Peyer's patch (tissue), 4 donors: ENCODE measurements around the gene RPUSD2. TPM values are rescaled to one million over a fixed set of nuclear protein-coding genes. Genes with fewer than 3 reads are reported as not detected.

Source experiments
- DNase-seq, 3 donors: peaks; one replicate each; pipeline ENCODE4 v3.0.0-alpha.2; 2017 to 2019
- H3K27ac ChIP-seq, 4 donors: fragments of 200-600 bp; sonication (generic); one replicate each; pipeline ENCODE4 v1.5.1; 2016 to 2019
- H3K27me3 ChIP-seq, 2 donors: fragments of 200-600 bp; sonication (generic); one replicate each; pipeline ENCODE4 v1.5.1; 2019
- H3K36me3 ChIP-seq, 3 donors: fragments of 200-600 bp; sonication (generic); one replicate each; pipeline ENCODE4 v1.5.1; 2016 to 2019
- H3K4me1 ChIP-seq, 4 donors: fragments of 200-600 bp; sonication (generic); one replicate each; pipeline ENCODE4 v1.5.1; 2016 to 2019
- H3K4me3 ChIP-seq, 4 donors: fragments of 200-600 bp; sonication (generic); 1 replicate in 3 of 4; 2 replicates in 1 of 4; pipeline ENCODE4 v1.5.1; 2016 to 2019; ENCODE audit warnings: mild to moderate bottlenecking in 1 of 4
- H3K9me3 ChIP-seq, 4 donors: fragments of 200-600 bp; sonication (generic); one replicate each; pipeline ENCODE4 v1.5.1; 2016 to 2019; ENCODE audit warnings: mild to moderate bottlenecking in 1 of 4
- POLR2A ChIP-seq, 2 donors: fragments of 450-650 bp; IDR thresholded peaks; one replicate each; pipeline ENCODE4 v1.5.1; 2017; ENCODE audit warnings: antibody characterized with exemption in 2 of 2, mild to moderate bottlenecking in 2 of 2, moderate library complexity in 2 of 2
- total RNA-seq, 4 donors: library from RNA; depleted of rRNA; stranded (reverse); fragments of >200 nt; gene quantifications; one replicate each; pipeline ENCODE4 v1.1.0, GENCODE V29; 2016
- TF ChIP-seq, protein P1 (sequence below), 6 experiments: fragments of 450-650 bp in 4 of 6; fragments of 200-600 bp in 2 of 6; sonication (generic) in 1 of 6; IDR thresholded peaks; one replicate each; pipeline ENCODE4 v1.5.1; 2017 to 2019; ENCODE audit warnings: antibody characterized with exemption in 6 of 6, mild to moderate bottlenecking in 3 of 6, moderate library complexity in 1 of 6

RPUSD2 gene
- total RNA-seq, 4 donors from 2014 or later = 4.7 to 21.5 (median 6.8) TPM

DNA sequence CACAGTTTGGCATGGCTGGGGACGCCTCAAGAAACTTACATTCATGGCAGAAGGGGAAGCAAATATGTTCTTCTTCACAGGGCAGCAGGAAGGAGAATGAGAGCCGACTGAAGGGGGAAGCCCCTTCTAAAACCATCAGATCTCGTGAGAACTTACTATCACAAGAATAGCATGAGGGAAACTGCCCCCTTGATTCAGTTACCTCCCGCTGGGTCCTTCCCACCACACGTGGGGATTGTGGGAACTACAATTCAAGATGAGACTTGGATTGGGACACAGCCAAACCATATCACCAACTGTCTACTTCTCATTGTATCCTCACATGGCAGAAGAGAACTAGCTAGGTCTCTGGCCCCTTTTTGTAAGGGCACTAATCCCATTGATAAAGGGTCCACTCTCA is 34.7 kb upstream of the RPUSD2 start:
- Histone ChIP-seq H3K9me3 (no peaks in the 10 kb centered on the region), H3K27me3 (no peaks in the 10 kb centered on the region), H3K36me3 (no peaks in the 10 kb centered on the region), H3K4me1 (no peaks in the 10 kb centered on the region), H3K4me3 (no peak overlapping the region), H3K27ac (no peak overlapping the region)
- DNase-seq = no peak
- TF ChIP-seq, protein P1, sequence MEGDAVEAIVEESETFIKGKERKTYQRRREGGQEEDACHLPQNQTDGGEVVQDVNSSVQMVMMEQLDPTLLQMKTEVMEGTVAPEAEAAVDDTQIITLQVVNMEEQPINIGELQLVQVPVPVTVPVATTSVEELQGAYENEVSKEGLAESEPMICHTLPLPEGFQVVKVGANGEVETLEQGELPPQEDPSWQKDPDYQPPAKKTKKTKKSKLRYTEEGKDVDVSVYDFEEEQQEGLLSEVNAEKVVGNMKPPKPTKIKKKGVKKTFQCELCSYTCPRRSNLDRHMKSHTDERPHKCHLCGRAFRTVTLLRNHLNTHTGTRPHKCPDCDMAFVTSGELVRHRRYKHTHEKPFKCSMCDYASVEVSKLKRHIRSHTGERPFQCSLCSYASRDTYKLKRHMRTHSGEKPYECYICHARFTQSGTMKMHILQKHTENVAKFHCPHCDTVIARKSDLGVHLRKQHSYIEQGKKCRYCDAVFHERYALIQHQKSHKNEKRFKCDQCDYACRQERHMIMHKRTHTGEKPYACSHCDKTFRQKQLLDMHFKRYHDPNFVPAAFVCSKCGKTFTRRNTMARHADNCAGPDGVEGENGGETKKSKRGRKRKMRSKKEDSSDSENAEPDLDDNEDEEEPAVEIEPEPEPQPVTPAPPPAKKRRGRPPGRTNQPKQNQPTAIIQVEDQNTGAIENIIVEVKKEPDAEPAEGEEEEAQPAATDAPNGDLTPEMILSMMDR (IDR thresholded peaks at IDR 0.05) = no peak
- no peak for TF ChIP-seq POLR2A (IDR thresholded peaks at IDR 0.05)

DNA sequence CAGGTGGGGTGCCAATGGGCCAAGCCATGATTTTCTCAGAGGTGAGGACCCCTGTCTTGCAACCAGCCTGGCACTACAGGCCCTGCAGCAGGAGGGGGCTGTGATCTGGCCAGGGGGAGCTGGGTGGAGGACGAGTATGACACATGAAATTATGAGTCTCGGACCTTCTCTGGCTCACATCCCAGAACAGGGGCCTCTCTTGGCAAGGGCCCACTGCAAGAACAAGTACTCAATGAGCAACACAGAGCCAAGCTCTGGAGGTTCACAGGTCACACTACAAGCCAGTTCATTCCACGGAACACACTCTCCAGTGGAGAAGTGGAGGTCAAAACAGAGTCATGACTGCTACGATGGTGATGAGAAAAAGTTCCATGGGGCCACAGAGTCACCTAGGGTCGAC is 32.6 kb upstream of the RPUSD2 start:
- TF ChIP-seq, protein P1 (IDR thresholded peaks at IDR 0.05) = no peak
- TF ChIP-seq POLR2A (IDR thresholded peaks at IDR 0.05) = no peak
- no peak overlapping the region for H3K27ac ChIP-seq
- DNase-seq = no peak
- H3K4me1 ChIP-seq = no peaks in the 10 kb centered on the region
- no peak overlapping the region for H3K4me3 ChIP-seq
- H3K27me3 ChIP-seq = no peaks in the 10 kb centered on the region
- no peaks in the 10 kb centered on the region for H3K9me3 ChIP-seq
- H3K36me3 ChIP-seq = peaks cover 0 to 9% (median 0%) of the 10 kb centered on the region in 3 donors

DNA sequence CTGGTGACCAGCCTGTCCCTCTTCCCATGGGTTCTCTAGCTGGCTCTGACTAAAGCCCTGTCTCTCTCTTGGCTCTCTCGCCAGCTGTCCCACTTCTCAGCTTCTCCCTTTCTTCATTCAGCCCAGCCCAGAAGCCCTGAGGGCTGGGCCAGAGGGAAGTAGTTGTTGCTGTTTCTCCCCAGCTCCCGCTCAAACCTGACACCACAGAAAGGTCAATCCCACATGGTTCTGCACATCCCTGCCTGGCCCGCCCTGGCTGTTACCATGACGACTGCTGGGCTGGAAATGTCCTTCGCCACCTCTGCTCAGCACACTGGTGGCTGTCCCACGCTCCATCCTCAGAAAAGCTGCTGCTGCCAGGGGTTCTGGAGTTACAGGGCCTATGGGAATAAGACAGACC is 30.1 kb upstream of the RPUSD2 start:
- H3K4me1 ChIP-seq = peaks cover 0 to 4% (median 0%) of the 10 kb centered on the region in 4 donors
- H3K36me3 ChIP-seq = peaks cover 0 to 9% (median 0%) of the 10 kb centered on the region in 3 donors
- no peak overlapping the region for H3K27ac ChIP-seq
- H3K9me3 ChIP-seq = no peaks in the 10 kb centered on the region
- TF ChIP-seq POLR2A (IDR thresholded peaks at IDR 0.05) = no peak
- TF ChIP-seq, protein P1 (IDR thresholded peaks at IDR 0.05) = no peak
- no peaks in the 10 kb centered on the region for H3K27me3 ChIP-seq
- no peak overlapping the region for H3K4me3 ChIP-seq
- DNase-seq = no peak

DNA sequence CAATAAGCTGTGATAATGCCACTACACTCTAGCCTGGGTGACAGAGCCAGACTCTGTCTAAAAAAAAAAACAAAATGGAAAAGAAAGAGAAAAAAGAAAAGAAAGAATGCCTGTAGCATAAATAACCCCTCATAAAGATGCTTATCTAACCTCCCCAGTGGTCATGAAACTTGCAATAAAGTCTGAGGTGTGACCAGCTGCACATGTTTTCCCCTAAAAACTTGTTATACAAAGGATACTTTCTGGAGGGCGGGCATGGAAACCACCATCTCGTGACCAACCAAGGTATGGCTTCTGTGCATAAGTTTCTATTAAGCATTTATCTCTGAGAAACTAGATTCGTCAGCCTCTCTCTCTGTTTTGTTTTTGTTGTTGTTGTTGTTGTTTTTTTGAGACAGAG is 26.0 kb upstream of the RPUSD2 start:
- Histone ChIP-seq H3K27me3 (no peaks in the 10 kb centered on the region), H3K9me3 (no peaks in the 10 kb centered on the region), H3K4me1 (peaks cover 0 to 4% (median 0%) of the 10 kb centered on the region in 4 donors), H3K27ac (no peak overlapping the region), H3K4me3 (no peak overlapping the region), H3K36me3 (peaks cover 0 to 18% (median 0%) of the 10 kb centered on the region in 3 donors)
- TF ChIP-seq POLR2A (IDR thresholded peaks at IDR 0.05) = no peak
- TF ChIP-seq, protein P1 (IDR thresholded peaks at IDR 0.05) = no peak
- DNase-seq = no peak

DNA sequence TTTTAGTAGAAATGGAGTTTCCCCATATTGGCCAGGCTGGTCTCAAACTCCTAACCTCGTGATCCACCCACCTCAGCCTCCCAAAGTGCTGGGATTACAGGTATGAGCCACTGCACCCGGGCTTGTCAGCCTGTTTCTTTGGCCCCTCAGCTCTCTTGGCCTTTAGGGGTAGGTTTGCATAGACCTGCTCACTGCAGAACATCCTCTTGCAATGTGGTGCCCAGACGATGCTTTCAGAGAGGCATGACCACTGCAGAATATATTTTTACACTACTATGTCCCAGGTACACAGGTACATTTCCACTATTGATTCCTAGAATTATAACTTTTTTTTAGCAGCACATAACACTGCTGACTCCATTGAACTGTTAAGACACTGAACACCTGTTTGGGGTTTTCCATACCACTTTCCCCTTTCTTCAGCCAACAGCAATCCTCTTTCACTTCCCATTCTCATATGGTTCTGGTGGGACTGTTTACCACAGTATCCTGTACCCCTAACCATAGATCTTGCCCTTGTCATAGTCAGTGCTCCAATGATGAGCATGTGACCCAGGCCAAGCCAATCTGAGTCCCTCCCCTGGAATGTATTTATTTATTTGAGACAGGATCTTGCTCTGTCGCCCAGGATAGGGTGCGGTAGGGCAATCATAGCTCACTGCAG is 25.3 kb upstream of the RPUSD2 start:
- DNase-seq = peak in 1 of 3 donors; percentile 28
- Histone ChIP-seq H3K36me3 (peaks cover 0 to 22% (median 0%) of the 10 kb centered on the region in 3 donors), H3K27ac (no peak overlapping the region), H3K4me1 (peaks cover 0 to 4% (median 0%) of the 10 kb centered on the region in 4 donors), H3K4me3 (no peak overlapping the region), H3K27me3 (no peaks in the 10 kb centered on the region), H3K9me3 (no peaks in the 10 kb centered on the region)
- TF ChIP-seq, protein P1 (IDR thresholded peaks at IDR 0.05) = no peak
- TF ChIP-seq POLR2A (IDR thresholded peaks at IDR 0.05) = no peak
